Neural progenitor cell (in vitro differentiated cells): ENCODE results near the gene RNF212. TPM values are rescaled to one million over a fixed set of nuclear protein-coding genes. Genes with fewer than 3 reads are reported as not detected.

Experiments
- DNase-seq: peaks from one replicate; pipeline ENCODE4 v3.0.0-alpha.2; 2016; ENCODE audit warnings: low spot score
- H2AFZ ChIP-seq: fragments of 200-600 bp; sonication (generic); replicated peaks from 2 replicates; pipeline ENCODE4 v1.6.1; 2016; ENCODE audit warnings: antibody characterized with exemption
- H3F3A ChIP-seq: fragments of 200-600 bp; sonication (generic); 2 replicates; pipeline ENCODE4 v1.6.1; 2016; ENCODE audit warnings: antibody characterized with exemption, low read depth
- H3K27ac ChIP-seq: fragments of 200-600 bp; sonication (generic); 2 replicates; pipeline ENCODE4 v1.5.1; 2016; ENCODE audit warnings: mild to moderate bottlenecking
- H3K27me3 ChIP-seq: fragments of 200-600 bp; sonication (generic); 2 replicates; pipeline ENCODE4 v1.6.1; 2016; ENCODE audit warnings: mild to moderate bottlenecking, moderate library complexity
- H3K36me3 ChIP-seq: fragments of 200-600 bp; sonication (generic); 2 replicates; pipeline ENCODE4 v1.5.1; 2016
- H3K4me1 ChIP-seq: fragments of 200-600 bp; sonication (generic); 2 replicates; pipeline ENCODE4 v1.6.1; 2016; ENCODE audit warnings: mixed run types
- H3K4me2 ChIP-seq: fragments of 200-600 bp; sonication (generic); 2 replicates; pipeline ENCODE4 v1.6.1; 2016
- H3K4me3 ChIP-seq: fragments of 200-600 bp; sonication (generic); 2 replicates; pipeline ENCODE4 v1.5.1; 2016
- H3K79me2 ChIP-seq: fragments of 200-600 bp; sonication (generic); 2 replicates; pipeline ENCODE4 v1.6.1; 2016; ENCODE audit warnings: low read depth
- H3K9ac ChIP-seq: fragments of 200-600 bp; sonication (generic); 2 replicates; pipeline ENCODE4 v1.6.1; 2016
- H3K9me3 ChIP-seq: fragments of 200-600 bp; sonication (generic); 2 replicates; pipeline ENCODE4 v1.5.1; 2016; ENCODE audit warnings: low read depth
- H4K20me1 ChIP-seq: fragments of 200-600 bp; sonication (generic); 2 replicates; pipeline ENCODE4 v1.6.1; 2016; ENCODE audit warnings: low read depth
- H3K27ac Mint-ChIP-seq: 3 replicates; pipeline ENCODE4 v1.8.0; 2021; ENCODE audit warnings: mixed read lengths
- H3K27me3 Mint-ChIP-seq: 2 replicates; pipeline ENCODE4 v1.8.0; 2022; ENCODE audit warnings: low read depth, mild to moderate bottlenecking, inconsistent platforms, moderate library complexity, mixed read lengths; ENCODE audit not compliant: insufficient read depth
- H3K36me3 Mint-ChIP-seq: 3 replicates; pipeline ENCODE4 v1.8.0; 2021; ENCODE audit warnings: mixed read lengths
- H3K4me1 Mint-ChIP-seq: 3 replicates; pipeline ENCODE4 v1.8.0; 2021; ENCODE audit warnings: mixed read lengths
- H3K4me3 Mint-ChIP-seq: 3 replicates; pipeline ENCODE4 v1.8.0; 2021; ENCODE audit warnings: mild to moderate bottlenecking, moderate library complexity, mixed read lengths
- H3K9me3 Mint-ChIP-seq: 3 replicates; pipeline ENCODE4 v1.8.0; 2020; ENCODE audit warnings: mixed read lengths
- CTCF ChIP-seq: fragments of 200-600 bp; sonication (generic); IDR thresholded peaks from 2 replicates; pipeline ENCODE4 v1.5.1; 2017; ENCODE audit warnings: antibody characterized with exemption, mild to moderate bottlenecking
- EZH2 ChIP-seq: fragments of 200-600 bp; sonication (generic); IDR thresholded peaks from 2 replicates; pipeline ENCODE4 v1.6.1; 2017; ENCODE audit warnings: antibody characterized with exemption, mild to moderate bottlenecking, moderate library complexity
- EZH2phosphoT487 ChIP-seq: fragments of 200-600 bp; sonication (generic); IDR thresholded peaks from 2 replicates; pipeline ENCODE4 v1.6.1; 2017; ENCODE audit warnings: antibody characterized with exemption
- total RNA-seq: library from RNA; depleted of rRNA; stranded (reverse); fragments of >200 nt; gene quantifications from 2 replicates; pipeline ENCODE4 v1.2.3, GENCODE V29; 2015; ENCODE audit warnings: low replicate concordance

Gene RNF212
- total RNA-seq, 1 donor from 2014 or later, result 3.4 TPM

DNA sequence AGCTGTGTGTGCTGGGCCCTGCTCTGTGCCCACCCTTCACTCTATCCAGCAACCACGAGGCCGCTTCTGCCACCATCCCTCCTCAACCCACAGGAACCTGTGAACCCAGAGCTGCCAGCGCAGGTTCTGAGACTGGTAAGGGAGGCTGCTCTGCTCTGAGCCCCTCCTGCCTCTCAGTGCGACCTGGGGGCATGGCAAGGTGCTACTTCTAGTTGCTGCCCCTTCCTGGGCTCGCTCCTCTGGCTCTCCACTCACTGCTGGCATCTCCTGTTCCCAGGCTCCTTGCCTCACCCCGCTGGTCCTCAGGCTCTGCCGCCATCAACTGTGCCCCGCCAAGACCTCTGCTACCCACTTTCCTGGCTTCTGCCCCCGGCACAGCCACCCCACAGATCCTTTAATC, 39.3 kb downstream of the RNF212 start:
- DNase-seq, result no peak
- no peaks in the 10 kb centered on the region for H3F3A ChIP-seq
- H3K36me3 ChIP-seq, result no peaks in the 10 kb centered on the region
- no peak overlapping the region for H3K9ac ChIP-seq
- H4K20me1 ChIP-seq, result no peaks in the 10 kb centered on the region
- H3K36me3 Mint-ChIP-seq, result no peaks in the 10 kb centered on the region
- no peak overlapping the region for H3K27ac Mint-ChIP-seq
- peaks cover under 1% of the 10 kb centered on the region for H3K27me3 ChIP-seq
- H3K79me2 ChIP-seq, result no peaks in the 10 kb centered on the region
- no peak overlapping the region for H3K27ac ChIP-seq
- no peaks in the 10 kb centered on the region for H3K4me1 ChIP-seq
- no peaks in the 10 kb centered on the region for H3K9me3 ChIP-seq
- peaks cover 3% of the 10 kb centered on the region for H3K4me1 Mint-ChIP-seq
- peaks cover 3% of the 10 kb centered on the region for H3K9me3 Mint-ChIP-seq
- no peak overlapping the region for H2AFZ ChIP-seq
- H3K4me2 ChIP-seq, result no peak overlapping the region
- no peak for TF ChIP-seq CTCF
- TF ChIP-seq EZH2, result no peak
- no peak for TF ChIP-seq EZH2phosphoT487
- no peak overlapping the region for H3K4me3 ChIP-seq
- no peak overlapping the region for H3K4me3 Mint-ChIP-seq
- peaks cover 16% of the 10 kb centered on the region for H3K27me3 Mint-ChIP-seq

DNA sequence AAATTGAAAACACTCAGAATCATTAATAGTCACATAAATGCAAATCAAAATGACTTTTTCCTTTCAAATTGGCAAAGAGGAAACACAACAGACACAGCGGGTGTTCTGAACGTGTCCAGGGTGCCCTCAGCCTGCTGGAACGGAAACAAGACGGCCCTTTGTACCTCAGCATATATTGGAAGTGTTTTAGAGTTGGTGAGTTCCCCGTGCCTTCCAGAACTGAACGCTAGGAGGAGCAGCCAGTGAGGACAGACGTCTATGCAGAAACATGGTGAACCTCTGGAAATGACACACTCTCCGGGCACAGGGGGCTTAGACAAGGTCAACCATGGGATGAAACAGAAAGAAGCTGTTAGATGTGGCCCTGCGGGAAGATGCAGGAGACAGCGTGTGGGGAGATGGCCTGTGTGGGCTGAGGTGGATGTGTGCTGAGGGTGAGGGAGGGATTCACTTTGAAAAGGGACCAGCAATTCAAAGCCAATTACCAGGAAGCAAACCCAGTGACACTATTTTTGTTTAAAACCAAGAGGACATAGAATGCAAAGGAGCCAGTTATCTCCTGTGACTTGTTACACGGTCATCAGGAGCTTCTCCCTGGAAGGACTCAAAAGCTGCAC, 40.4 kb downstream of the RNF212 start:
- H3K27me3 ChIP-seq, result peaks cover 12% of the 10 kb centered on the region
- no peaks in the 10 kb centered on the region for H3K36me3 Mint-ChIP-seq
- H3K36me3 ChIP-seq, result no peaks in the 10 kb centered on the region
- no peaks in the 10 kb centered on the region for H3F3A ChIP-seq
- H3K9ac ChIP-seq, result no peak overlapping the region
- no peak overlapping the region for H3K27ac ChIP-seq
- H3K9me3 ChIP-seq, result no peaks in the 10 kb centered on the region
- peak overlapping the region; percentile 60 for H2AFZ ChIP-seq
- peaks cover 3% of the 10 kb centered on the region for H3K9me3 Mint-ChIP-seq
- peaks cover 3% of the 10 kb centered on the region for H3K4me1 Mint-ChIP-seq
- no peak overlapping the region for H3K4me3 Mint-ChIP-seq
- H3K4me3 ChIP-seq, result no peak overlapping the region
- peak overlapping the region; percentile 8 for H3K27ac Mint-ChIP-seq
- peak; percentile 65 for DNase-seq
- TF ChIP-seq EZH2 (no peak), CTCF (peak; percentile 72)
- no peak overlapping the region for H3K4me2 ChIP-seq
- no peaks in the 10 kb centered on the region for H4K20me1 ChIP-seq
- H3K4me1 ChIP-seq, result no peaks in the 10 kb centered on the region
- H3K79me2 ChIP-seq, result no peaks in the 10 kb centered on the region
- peaks cover 16% of the 10 kb centered on the region for H3K27me3 Mint-ChIP-seq

DNA sequence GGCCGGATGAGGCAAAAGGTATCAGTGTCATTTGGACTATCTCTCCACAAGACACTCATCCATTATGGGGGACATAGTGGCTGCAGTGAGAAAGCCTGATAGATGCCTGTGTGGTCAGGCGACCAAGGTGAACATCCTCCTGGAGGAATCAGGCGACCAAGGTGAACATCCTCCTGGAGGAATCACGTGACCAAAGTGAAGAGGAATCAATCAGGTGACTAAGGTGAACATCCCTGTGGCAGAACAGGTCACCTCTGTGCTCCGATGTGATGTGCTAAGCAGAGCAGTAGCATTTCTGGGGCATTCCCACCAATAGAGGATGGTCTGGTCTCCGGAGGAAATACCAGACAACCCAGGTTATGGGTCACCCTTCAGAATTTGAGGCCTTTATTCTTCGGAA, 44.0 kb downstream of the RNF212 start:
- no peak for DNase-seq
- Histone ChIP-seq H3K4me1 (no peaks in the 10 kb centered on the region), H3K9me3 (no peaks in the 10 kb centered on the region), H2AFZ (no peak overlapping the region), H3K4me2 (no peak overlapping the region), H3K36me3 (no peaks in the 10 kb centered on the region), H3K27ac (no peak overlapping the region), H3K79me2 (no peaks in the 10 kb centered on the region), H3K27me3 (peaks cover 47% of the 10 kb centered on the region), H4K20me1 (no peaks in the 10 kb centered on the region), H3K9ac (no peak overlapping the region), H3F3A (no peaks in the 10 kb centered on the region), H3K4me3 (no peak overlapping the region)
- H3K9me3 Mint-ChIP-seq, result peaks cover 3% of the 10 kb centered on the region
- no peaks in the 10 kb centered on the region for H3K36me3 Mint-ChIP-seq
- peaks cover 3% of the 10 kb centered on the region for H3K4me1 Mint-ChIP-seq
- no peak overlapping the region for H3K4me3 Mint-ChIP-seq
- H3K27ac Mint-ChIP-seq, result no peak overlapping the region
- no peak for TF ChIP-seq EZH2
- TF ChIP-seq EZH2phosphoT487, result no peak
- no peak for TF ChIP-seq CTCF
- peaks cover 10% of the 10 kb centered on the region for H3K27me3 Mint-ChIP-seq
